Measurements from ENCODE around the gene BLID. TPM values are rescaled to one million over a fixed set of nuclear protein-coding genes. Genes with fewer than 3 reads are reported as not detected.

Gene BLID
- total and polyA plus RNA-seq, 2 of the 8 experiments (the other 6 are each of a cell fraction or from before 2014, with no cell fraction given) = not detected

GRCh38 chr11:122157653-122158161 lies 41.7 kb upstream of the BLID start:
- H4K8ac ChIP-seq (ENCODE audit: extremely low read depth, insufficient read depth, low read length) = no peak overlapping the region
- no peak overlapping the region for H4K5ac ChIP-seq (ENCODE audit: insufficient read length, low read depth, low read length)
- H2AFZ ChIP-seq (ENCODE audit: low read length) = no peak overlapping the region
- H3K14ac ChIP-seq (ENCODE audit: insufficient read length) = no peak overlapping the region
- no peak overlapping the region for H3K23ac ChIP-seq (ENCODE audit: insufficient read length)
- H3K23me2 ChIP-seq (ENCODE audit: low read depth, low read length) = no peaks in the 10 kb centered on the region
- FAIRE-seq = no peak
- H3K36me3 ChIP-seq (ENCODE audit: control insufficient read depth in 2 of 4, insufficient read depth in 4 of 4, low read length in 3 of 4) = no peaks in the 10 kb centered on the region
- H4K20me1 ChIP-seq (replicated peaks in 1 of 2; ENCODE audit: control insufficient read depth in 1 of 2, insufficient read depth in 2 of 2, low read length in 2 of 2) = no peaks in the 10 kb centered on the region
- no peak overlapping the region for H3K27ac ChIP-seq (ENCODE audit: low read depth, low read length)
- H3K79me2 ChIP-seq (ENCODE audit: control insufficient read depth in 1 of 2, insufficient read depth in 2 of 2, low read length in 2 of 2) = no peaks in the 10 kb centered on the region
- no peaks in the 10 kb centered on the region for H3K9me3 ChIP-seq (ENCODE audit: insufficient read depth in 2 of 2, low read depth in 1 of 2, low read length in 1 of 2)
- no peak overlapping the region for H3K4me2 ChIP-seq (ENCODE audit: insufficient read depth in 1 of 2, low read depth in 2 of 2, low read length in 2 of 2)
- no peak for DNase-seq (ENCODE audit: low read depth in 1 of 2, low spot score in 2 of 2)
- H2BK12ac ChIP-seq (ENCODE audit: low read depth, low read length) = no peak overlapping the region
- no peak overlapping the region for H2BK15ac ChIP-seq (ENCODE audit: low read length)
- no peak overlapping the region for H3K4ac ChIP-seq (replicated peaks; ENCODE audit: insufficient read length, low read depth, low read length)
- no peak overlapping the region for H3K4me3 ChIP-seq (ENCODE audit: extremely low read depth in 1 of 4, insufficient read depth in 2 of 4, low read depth in 3 of 4, low read length in 4 of 4)
- H3K9ac ChIP-seq (replicated peaks in 1 of 4; ENCODE audit: extremely low read depth in 1 of 4, low read depth in 3 of 4, low read length in 3 of 4) = no peak overlapping the region
- no peak overlapping the region for H2AK5ac ChIP-seq (ENCODE audit: low read depth, low read length)
- H2BK120ac ChIP-seq (replicated peaks; ENCODE audit: low read depth, low read length) = no peak overlapping the region
- WGBS, 2 experiments (ENCODE audit: extremely low coverage in 1 of 2, insufficient coverage in 1 of 2, insufficient read length in 1 of 2, insufficient replicate concordance in 2 of 2, low coverage in 1 of 2, low lambda C conversion rate in 2 of 2, missing lambda C conversion rate in 1 of 2) = 91% methylated on average over 4 of the region's 4 CpGs; no CpG with 5 or more reads in 1 of the 2 experiments
- H2BK20ac ChIP-seq (ENCODE audit: low read length) = no peak overlapping the region
- TF ChIP-seq POU5F1 (IDR thresholded peaks at IDR 0.05; ENCODE audit: low read depth, low read length) = no peak
- no peak for TF ChIP-seq EP300 (IDR thresholded peaks at IDR 0.05; ENCODE audit: borderline replicate concordance in 1 of 2, low read depth in 2 of 2, low read length in 2 of 2)
- TF ChIP-seq SIRT6 (IDR thresholded peaks at IDR 0.05; ENCODE audit: low read length) = no peak
- no peak for TF ChIP-seq PHF8 (conservative IDR thresholded peaks at IDR 0.05; ENCODE audit: low read depth, low read length)
- no peak for TF ChIP-seq CTCF (IDR thresholded peaks at IDR 0.05; ENCODE audit: control extremely low read depth in 1 of 3, insufficient read depth in 1 of 3, low read depth in 1 of 3, low read length in 3 of 3)
- no peak for TF ChIP-seq KDM5A (IDR thresholded peaks at IDR 0.05; ENCODE audit: low read length)
- H2BK5ac ChIP-seq (ENCODE audit: low read depth, low read length) = no peak overlapping the region
- no peaks in the 10 kb centered on the region for H3K27me3 ChIP-seq (replicated peaks in 1 of 4; ENCODE audit: control insufficient read depth in 3 of 4, extremely low read depth in 1 of 4, insufficient read depth in 3 of 4, low read length in 3 of 4)
- no peaks in the 10 kb centered on the region for H3K79me1 ChIP-seq (ENCODE audit: low read depth, low read length)
- H3K4me1 ChIP-seq (replicated peaks in 1 of 4; ENCODE audit: control insufficient read depth in 3 of 4, insufficient read depth in 4 of 4, low read length in 3 of 4) = peaks cover 0 to 7% (median 4%) of the 10 kb centered on the region in 4 experiments; a peak in 4 of 7 replicates
- ChIA-PET POLR2A (ENCODE audit: partially characterized antibody) (no interaction called here), CTCF (ENCODE audit: partially characterized antibody) (interaction anchor here (0.6 to 1.5 kb wide), 3 partner anchors 19 to 752 kb away, joined by 3 to 7 read pairs (median 3); no protein-coding TSS in a partner anchor)
- no peak overlapping the region for H4K91ac ChIP-seq (replicated peaks; ENCODE audit: insufficient read length, low read length)
- H3K18ac ChIP-seq (ENCODE audit: extremely low read depth, low read length) = no peak overlapping the region
- H3K56ac ChIP-seq (replicated peaks; ENCODE audit: insufficient read length, low read depth, low read length) = no peak overlapping the region
